NCI-H2029 treated with DMSO at 0.1 percent for 48 hours (cell line): ENCODE results near the gene MTERF4.

Experiments
- DNase-seq: peaks from one replicate; lab custom pipeline; 2025; lab: John Stamatoyannopoulos, UW

The MTERF4 gene

DNA sequence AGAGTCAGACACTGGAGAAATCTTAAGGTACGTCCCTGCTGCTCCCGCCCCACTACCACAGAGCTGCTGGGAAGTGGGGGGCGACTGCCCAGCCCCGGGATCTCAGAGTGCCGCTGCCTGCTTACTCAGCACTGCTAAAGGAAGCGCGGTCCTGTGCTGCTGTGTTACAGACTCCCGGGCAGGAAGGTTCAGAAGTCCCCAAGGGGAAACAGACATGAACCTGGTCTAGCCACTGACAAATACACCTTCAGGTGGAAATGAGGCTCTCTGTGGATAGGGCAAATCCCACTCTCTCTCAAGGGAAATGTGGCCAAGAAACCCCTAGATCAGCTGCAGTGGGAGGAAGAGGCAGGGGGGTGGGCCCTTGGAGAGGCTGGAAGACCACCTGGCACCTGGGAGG lies 13.7 kb downstream of the MTERF4 start:
- no peak for DNase-seq

DNA sequence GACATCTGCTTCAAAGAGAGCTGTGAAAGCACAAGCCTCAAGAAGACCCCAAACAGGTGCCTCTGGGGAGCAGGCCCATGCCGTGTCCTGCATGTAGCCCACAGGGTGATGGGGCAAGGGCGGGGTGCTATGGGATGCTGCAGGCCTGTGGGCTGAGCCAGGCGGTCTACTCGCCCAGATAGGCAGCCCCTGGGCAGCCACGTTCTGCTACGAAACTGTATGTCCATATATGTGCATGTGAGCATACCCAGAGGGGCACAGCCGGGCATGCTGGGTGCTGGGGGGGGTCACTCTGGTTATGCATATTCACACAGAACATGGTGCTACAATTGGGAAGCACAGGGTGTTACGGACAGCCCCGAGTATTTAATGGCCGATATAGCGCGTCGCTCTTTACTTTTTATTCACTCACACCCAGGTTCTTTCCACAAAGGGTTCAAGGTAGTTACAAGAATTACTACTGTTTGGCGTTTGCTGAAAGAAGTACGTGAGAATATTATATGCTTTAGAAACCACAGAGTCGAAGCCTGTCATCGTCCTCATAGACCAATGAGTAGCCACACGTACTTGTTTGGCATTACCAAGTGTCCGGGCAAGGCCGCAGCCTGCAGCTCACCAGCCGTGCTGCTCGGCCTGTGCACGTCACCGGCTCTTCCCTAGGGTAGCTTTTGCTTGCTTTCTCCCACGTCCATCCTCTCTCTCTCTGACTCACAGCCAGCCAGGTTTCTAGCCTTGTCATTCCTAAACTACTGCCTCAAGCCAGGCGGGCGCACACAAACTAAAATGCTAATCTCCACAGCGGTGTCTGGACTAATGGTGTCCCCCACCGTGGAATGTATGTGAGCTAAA lies 14.4 kb downstream of the MTERF4 start:
- DNase-seq: no peak

DNA sequence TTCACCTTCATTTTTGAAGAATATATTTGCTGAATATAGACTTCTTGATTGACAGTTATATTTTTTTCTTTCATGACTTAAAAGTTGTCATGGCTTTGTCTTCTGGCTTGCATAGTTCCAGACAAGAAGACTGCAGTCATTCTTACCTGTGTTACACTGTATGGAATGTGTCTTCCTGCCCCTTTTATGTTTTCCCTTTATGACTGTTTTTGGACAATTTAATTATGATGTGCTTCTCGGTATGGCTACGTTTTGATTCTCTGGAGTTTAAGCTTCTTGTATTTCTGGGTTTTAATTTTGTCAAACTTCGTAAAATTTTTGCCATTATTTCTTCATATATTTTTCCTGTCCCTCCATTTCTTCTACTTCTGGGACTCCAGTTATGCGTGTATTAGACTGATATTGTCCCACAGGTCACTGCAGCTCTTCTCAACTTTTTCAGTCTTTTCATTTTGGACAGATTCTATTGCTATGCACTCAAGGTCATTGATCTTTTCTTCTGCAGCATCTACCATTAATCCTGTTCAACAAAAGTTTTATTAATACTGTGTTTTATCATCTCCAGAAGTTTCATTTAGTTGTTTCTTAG lies 17.1 kb downstream of the MTERF4 start:
- no peak for DNase-seq

DNA sequence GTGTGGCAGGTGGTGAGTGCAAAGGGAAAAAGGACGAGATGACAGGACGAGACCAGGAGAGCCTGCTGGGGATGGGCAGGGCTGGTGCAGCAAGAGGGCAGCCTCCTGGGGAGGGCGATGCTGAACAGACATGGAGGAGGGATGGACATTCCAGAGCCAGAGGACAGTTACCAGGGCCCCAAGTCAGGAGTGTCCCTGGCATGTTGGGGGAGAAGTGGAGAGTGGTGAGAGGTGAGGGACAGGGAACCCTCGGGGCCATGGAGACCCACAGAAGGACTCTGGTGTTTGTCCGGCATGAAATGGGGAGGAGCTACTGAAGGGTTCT lies 19.0 kb downstream of the MTERF4 start:
- DNase-seq: no peak

- DNase-seq: no peak
Observed at GRCh38 chr2:241082341-241083090, 19.6 kb downstream of the MTERF4 start.

DNA sequence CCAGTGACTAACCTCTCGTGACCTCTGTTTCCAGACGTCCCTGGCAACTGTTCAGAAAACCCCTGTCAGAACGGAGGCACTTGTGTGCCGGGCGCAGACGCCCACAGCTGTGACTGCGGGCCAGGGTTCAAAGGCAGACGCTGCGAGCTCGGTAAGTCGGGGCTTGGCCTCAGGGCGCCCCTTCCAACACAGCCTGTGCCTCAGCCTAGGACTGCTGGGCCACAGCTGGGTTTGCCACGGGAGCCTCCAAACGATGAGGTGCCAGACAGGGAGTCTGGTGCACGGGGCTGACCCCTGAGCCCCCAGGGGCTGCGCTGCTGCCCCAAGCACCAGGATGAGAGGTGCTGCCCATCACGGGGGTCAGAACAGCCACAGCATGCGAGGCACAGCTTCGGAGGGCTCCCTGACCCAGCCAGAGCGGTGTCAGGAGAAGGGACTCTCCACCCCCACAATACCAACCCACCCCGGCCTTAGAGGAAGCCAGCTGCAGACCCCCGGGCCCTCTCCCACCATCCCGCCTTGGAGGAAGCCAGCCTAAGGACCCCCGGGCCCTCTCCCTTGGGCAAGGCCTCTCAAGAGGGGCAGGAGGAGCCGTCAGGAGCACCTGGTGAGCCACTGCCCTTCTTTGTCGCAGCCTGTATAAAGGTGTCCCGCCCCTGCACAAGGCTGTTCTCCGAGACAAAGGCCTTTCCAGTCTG lies 20.3 kb downstream of the MTERF4 start:
- no peak for DNase-seq

DNA sequence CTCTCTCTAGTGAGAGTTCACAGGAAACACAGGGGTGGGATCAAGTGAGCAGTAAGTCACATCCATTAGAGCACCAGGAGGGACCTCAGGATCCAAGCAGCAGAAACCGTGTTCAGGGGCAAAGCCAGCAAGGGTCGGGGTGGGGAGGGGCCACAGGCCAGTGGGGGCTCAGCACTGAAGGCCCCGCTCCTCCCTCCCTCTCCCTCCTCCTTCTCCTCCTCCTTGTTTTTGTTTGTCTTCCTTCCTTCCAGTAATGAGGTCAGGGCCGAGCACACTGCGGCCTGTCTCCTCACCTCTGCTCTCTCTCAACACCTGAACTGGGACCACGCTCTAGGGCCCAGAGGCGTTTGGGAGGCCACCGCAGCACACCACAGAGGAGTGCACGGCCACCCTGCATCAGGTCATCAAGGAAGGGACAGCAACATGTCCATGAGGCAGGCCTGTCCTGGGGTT lies 20.9 kb downstream of the MTERF4 start:
- DNase-seq: no peak

DNA sequence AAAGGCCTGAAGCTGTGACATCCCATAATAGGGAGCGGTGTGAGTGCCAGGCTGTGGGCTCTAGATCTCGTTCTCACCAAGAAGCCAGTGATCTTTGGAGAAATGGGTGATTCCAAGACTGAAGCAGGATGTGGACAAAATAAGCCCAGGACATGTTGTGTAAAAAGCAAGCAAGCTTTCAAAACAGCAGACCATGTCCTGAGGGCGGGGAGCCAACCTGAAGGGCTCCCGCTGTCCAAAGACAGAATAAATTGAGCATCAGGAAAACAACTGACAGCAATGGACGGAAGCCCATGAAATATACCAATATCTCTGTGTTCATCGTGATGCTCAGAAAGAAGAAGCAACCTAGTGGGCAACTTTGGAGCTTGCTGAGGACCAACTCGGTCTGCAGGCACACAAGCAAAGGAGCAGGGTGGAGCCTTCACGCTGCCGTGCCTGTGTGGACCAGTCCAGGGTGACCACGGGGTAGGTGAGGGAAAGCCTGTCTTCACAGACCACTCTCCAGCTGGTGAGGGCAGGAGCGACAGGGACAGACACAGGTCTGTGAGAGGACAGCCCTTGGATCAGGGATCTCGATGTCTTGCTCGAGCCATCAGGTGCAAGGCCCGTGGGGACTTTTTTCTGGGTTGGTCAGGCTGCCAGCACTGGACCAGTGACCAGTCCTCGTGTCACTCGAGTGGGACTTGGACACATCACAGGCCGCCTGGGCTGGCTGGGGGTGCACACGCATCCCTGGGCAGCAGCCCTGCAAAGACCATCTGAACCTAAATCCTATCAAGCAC lies 21.5 kb downstream of the MTERF4 start:
- DNase-seq: no peak

DNA sequence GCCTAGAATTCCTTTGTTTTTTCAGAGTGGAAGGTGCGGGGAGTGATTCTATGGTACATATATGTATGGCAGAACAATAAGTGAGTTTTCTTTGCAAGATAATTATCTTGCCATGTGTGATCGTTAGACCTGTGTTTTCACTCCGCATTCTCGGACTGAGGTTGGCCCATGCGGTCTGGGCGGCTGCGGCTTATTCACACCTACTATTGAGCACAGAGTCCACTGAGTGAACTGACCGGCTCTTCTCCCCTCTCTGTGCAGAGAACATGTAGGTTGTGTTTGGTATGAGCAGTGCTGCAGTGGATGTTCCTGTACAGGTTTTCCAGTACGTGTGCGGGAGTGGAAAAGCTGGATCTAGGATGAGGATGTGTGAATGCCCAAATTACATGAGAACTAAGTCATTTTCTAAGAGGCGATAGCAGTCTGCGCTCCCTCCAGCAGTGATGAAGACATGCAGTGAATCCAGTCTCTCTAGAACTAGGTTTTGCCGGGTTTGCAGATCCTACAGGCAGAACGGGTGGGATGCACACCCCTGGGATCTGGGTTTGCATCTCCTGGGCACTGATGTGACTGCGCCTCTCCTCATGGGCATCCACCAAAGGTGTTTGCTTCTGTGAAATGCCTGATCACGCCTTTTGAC lies 27.1 kb downstream of the MTERF4 start:
- no peak for DNase-seq

- no peak for DNase-seq
Observed at GRCh38 chr2:241074065-241074818, 27.8 kb downstream of the MTERF4 start.

DNA sequence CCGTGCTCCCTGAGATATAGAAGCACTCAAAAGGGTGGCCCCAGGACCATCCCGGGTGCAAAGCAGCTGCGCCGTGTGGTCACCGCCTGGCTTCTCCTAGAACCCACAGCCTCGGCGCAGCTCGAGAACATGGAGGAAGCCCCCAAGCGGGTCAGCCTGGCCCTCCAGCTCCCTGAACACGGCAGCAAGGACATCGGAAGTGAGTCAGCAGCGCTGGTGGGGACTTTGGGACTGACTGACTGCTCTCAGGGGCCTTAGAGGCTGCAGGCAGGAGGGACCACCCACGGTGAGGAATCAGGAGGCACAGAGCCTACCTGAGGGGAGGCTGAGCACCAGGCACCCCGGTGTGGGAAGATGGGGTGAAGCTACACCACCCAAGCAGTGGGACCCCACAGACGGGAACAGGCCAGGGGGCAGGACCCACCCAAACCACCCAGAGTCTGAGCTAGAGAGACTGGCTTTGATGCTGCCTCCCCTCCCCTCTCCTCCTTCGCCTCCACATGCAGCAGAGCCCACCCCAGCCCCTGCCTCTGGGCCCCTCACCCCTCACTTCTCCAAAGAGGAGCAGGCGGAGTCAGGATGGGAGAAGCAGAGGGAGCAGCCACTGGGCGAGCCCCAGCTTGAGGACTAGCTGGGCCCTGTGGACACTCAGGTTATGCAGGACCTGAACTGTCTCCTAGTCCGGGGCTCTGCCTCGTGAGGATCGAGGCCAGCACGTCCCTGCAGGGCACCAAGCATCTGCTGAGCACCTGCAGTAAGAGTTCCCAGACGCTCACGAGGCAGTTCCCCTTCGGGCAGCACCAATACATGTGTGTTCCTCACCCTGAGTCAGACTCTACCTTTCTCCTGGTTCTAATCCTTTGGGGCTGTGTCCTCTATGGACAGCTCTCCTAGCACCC lies 28.7 kb downstream of the MTERF4 start:
- DNase-seq: no peak

DNA sequence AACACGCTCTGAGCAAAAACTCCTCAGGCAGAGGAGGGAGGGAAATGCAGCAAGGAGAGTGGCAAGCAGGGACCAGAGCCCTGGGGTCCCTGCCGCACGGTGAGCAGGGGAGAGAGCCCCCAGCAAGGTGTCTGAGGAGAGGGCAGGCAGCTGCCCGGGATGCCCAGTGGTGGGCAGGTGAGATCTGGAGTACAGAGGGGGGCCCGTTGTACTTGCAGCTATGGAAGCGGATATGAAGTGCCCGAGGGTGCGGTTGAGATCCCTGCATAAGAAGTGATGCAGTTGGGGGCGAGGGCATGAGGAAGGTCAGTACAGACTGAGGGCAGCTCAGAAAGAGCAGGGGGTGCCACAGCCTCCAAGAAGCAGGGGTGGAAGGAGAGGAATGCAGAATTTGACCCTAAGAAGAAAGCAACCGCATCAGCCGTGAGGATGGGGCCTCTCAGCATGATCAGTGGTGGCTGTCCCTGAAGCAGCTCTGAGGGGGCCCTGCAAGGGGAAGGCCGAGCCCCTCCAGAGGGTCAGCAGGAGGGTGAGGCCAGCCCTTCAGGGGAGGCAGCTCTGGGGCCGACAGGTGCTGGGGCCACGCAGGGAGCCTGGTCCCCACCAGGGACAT lies 29.4 kb downstream of the MTERF4 start:
- DNase-seq: no peak

DNA sequence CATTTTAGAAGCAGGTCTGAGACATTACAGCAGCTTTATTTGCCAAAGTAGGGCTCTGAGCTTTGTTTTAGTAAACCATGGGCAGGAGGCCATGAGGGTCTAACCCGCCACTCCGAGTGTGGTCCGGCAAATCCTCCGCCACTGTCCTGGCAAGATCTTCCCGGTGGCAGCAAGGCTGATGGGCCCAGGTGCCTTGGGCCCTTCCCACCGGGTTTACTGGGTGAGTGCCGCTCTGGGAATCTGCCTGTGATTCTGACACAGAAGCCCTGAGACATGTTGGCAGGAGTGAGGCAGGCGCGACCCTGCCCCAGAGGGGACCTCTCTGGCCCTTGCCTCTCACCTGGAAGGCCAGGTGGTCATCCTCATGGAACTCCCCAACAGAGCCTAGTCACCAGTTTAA lies 29.9 kb downstream of the MTERF4 start:
- no peak for DNase-seq

GRCh38 chr2:241071677-241072111 lies 30.4 kb downstream of the MTERF4 start:
- no peak for DNase-seq

DNA sequence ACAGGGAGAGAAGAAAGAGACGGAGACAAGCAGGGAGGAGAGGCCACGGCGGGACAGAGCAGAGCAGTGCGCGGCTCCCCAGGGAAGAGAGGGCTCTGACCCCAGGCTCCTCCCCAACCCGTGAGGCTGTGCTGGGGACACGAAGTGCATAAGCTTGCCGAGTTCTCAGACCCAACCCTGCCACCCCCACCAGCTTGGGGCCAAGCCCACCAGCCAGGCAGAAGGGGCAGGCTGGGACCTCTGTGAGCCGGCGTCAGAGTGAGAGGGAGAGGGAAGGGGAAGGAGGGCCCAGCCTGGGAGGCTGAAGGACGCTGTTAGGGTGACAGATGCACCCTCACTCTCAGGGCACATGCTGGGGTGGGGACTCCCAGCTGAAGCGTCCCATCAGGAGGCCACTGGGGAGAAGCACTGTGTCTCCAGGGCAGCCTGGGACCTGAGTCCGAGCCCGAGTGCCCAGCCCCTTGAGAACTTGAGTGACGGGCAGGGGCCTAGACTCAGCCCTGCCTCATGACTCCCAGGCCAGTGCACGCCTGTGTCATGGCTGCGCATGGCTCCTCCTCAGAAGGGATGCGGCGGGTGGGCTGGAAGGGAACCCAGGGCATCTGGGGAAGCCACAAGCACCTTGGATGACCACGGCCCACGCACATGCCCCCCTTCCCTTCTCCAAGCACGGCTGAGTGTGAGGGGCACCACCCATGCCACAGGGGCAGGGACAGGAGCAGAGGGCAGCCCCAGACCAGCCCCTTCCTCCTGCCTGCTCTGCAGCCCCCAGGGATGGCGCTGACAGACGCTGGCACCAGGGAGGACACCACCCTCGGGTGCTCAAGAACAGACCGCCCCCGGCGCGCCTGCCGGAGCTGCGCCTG lies 31.0 kb downstream of the MTERF4 start:
- no peak for DNase-seq

- no peak for DNase-seq
Observed at GRCh38 chr2:241070361-241070760, 31.7 kb downstream of the MTERF4 start.

GRCh38 chr2:241069821-241070281 lies 32.2 kb downstream of the MTERF4 start:
- no peak for DNase-seq
